ENCODE data around the gene NUP98.
"Not testable (repeated sequence)": the region's sequence is repeated elsewhere in the genome, so short reads cannot be mapped to it uniquely, and the experiment has no call there.

DNA sequence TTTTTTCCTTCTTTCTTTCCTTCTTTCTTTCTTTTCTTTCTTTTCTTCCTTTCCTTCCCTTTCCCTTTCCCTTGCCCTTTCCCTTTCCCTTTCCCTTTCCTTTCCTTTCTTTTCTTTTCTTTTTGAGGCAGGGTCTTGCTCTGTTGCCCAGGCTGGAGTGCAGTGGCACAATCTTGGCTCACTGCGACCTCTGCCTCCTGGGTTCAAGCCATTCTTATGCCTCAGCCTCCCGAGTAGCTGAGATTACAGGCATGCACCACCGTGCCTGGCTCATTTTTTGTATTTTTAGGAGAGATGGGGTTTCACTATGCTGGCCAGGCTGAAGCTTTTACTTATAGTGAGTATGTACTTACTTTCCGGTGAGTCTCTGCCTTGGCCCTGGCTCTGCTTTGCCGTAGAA is 17.5 kb upstream of the NUP98 start:
- TF ChIP-seq POLR2A (IDR thresholded peaks at IDR 0.05): not testable (repeated sequence)
- TF ChIP-seq, protein P1, sequence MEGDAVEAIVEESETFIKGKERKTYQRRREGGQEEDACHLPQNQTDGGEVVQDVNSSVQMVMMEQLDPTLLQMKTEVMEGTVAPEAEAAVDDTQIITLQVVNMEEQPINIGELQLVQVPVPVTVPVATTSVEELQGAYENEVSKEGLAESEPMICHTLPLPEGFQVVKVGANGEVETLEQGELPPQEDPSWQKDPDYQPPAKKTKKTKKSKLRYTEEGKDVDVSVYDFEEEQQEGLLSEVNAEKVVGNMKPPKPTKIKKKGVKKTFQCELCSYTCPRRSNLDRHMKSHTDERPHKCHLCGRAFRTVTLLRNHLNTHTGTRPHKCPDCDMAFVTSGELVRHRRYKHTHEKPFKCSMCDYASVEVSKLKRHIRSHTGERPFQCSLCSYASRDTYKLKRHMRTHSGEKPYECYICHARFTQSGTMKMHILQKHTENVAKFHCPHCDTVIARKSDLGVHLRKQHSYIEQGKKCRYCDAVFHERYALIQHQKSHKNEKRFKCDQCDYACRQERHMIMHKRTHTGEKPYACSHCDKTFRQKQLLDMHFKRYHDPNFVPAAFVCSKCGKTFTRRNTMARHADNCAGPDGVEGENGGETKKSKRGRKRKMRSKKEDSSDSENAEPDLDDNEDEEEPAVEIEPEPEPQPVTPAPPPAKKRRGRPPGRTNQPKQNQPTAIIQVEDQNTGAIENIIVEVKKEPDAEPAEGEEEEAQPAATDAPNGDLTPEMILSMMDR (IDR thresholded peaks at IDR 0.05 in 4 of 5, conservative IDR thresholded peaks at IDR 0.05 in 1 of 5): not testable (repeated sequence)

Measured in gastrocnemius medialis (tissue), 4 donors.